ENCODE data around the gene IPO8.

Gene IPO8

DNA sequence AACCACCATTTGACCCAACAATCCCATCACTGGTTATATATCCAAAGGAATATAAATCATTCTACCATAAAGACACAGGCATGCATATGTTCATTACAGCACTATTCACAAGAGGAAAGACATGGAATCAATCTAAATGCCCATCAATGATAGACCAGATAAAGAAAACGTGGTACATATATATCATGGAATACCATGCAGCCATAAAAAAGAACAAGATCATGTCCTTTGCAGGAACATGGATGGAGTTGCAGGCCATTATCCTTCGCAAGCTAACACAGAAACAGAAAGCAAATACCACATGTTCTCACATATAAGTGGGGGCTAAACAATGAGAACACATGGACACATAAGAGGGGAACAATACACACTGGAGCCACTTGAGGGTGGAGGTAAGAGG lies 43.4 kb upstream of the IPO8 start:
- no peak for TF ChIP-seq EZH2phosphoT487 (IDR thresholded peaks at IDR 0.05; ENCODE audit: borderline replicate concordance)
- TF ChIP-seq, protein P1, sequence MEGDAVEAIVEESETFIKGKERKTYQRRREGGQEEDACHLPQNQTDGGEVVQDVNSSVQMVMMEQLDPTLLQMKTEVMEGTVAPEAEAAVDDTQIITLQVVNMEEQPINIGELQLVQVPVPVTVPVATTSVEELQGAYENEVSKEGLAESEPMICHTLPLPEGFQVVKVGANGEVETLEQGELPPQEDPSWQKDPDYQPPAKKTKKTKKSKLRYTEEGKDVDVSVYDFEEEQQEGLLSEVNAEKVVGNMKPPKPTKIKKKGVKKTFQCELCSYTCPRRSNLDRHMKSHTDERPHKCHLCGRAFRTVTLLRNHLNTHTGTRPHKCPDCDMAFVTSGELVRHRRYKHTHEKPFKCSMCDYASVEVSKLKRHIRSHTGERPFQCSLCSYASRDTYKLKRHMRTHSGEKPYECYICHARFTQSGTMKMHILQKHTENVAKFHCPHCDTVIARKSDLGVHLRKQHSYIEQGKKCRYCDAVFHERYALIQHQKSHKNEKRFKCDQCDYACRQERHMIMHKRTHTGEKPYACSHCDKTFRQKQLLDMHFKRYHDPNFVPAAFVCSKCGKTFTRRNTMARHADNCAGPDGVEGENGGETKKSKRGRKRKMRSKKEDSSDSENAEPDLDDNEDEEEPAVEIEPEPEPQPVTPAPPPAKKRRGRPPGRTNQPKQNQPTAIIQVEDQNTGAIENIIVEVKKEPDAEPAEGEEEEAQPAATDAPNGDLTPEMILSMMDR (conservative IDR thresholded peaks at IDR 0.05; ENCODE audit: low read length), result no peak
- Histone ChIP-seq H3K27me3 (ENCODE audit: insufficient read depth, low read length, poor library complexity, severe bottlenecking) (no peaks in the 10 kb centered on the region), H3K4me2 (ENCODE audit: low read depth, low read length, poor library complexity, severe bottlenecking) (no peak overlapping the region)

DNA sequence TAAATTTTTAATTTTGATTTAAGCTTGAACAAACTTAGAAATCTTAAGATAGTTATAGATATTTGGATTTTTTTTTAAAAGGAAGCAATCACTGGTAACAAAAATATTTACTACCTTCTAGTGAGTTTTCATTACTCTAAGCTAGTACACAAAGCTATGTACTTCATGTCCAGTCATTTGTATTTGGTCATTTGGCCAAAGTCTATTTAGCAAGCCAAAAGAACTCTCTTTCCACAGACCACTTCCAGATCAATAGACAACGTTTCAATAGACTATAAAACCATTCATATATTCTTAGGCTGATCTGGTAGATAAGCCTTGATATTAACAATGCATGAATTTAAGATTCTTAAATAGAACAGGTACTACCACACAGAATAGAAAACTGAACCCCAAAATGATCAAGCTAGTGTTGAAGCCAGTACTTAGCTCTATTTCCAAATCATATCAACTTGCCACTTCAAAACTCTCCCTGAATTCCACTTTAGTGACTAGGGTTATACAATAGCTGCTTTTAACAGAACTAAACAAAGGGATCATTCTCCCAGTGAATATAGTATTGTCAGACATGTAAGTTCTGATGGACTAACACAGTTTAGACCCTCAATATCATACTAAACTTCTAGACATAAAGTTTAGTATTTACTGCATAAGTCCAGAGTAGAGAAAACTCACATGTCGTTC lies 37.4 kb upstream of the IPO8 start:
- no peaks in the 10 kb centered on the region for H3K79me2 ChIP-seq (ENCODE audit: insufficient read depth, low read length)
- H3K9me2 ChIP-seq (replicated peaks; ENCODE audit: low read depth, low read length), result no peaks in the 10 kb centered on the region
- H3K4me3 ChIP-seq (ENCODE audit: low read length, poor library complexity, severe bottlenecking), result no peak overlapping the region
- H3K9me3 ChIP-seq (ENCODE audit: insufficient read depth, low read depth, low read length), result no peaks in the 10 kb centered on the region
- H3K27me3 ChIP-seq (ENCODE audit: insufficient read depth, low read length, poor library complexity, severe bottlenecking), result no peaks in the 10 kb centered on the region
- no peak overlapping the region for H3K4me2 ChIP-seq (ENCODE audit: low read depth, low read length, poor library complexity, severe bottlenecking)
- H3K9ac ChIP-seq (ENCODE audit: low read depth, low read length, poor library complexity, severe bottlenecking), result no peak overlapping the region
- peaks cover 23% of the 10 kb centered on the region; the same call in 1 of the 2 replicates for H3K36me3 ChIP-seq (ENCODE audit: insufficient read depth, low read length)
- H2AFZ ChIP-seq (ENCODE audit: low read length), result no peak overlapping the region
- no peaks in the 10 kb centered on the region for H3F3A ChIP-seq (ENCODE audit: low read depth)
- no peaks in the 10 kb centered on the region for H3K4me1 ChIP-seq (ENCODE audit: insufficient read depth, low read length, poor library complexity, severe bottlenecking)
- TF ChIP-seq EZH2phosphoT487 (IDR thresholded peaks at IDR 0.05; ENCODE audit: borderline replicate concordance), result no peak
- TF ChIP-seq, protein P1 (conservative IDR thresholded peaks at IDR 0.05; ENCODE audit: low read length), result no peak
- H4K20me1 ChIP-seq (ENCODE audit: insufficient read depth, low read length, poor library complexity, severe bottlenecking), result no peaks in the 10 kb centered on the region

More for the DNA sequence above, 43.4 kb upstream of the IPO8 start:
- no peaks in the 10 kb centered on the region for H3K9me3 ChIP-seq (ENCODE audit: insufficient read depth, low read depth, low read length)
- no peak overlapping the region for H2AFZ ChIP-seq (ENCODE audit: low read length)
- H3K4me3 ChIP-seq (ENCODE audit: low read length, poor library complexity, severe bottlenecking), result no peak overlapping the region
- H3K79me2 ChIP-seq (ENCODE audit: insufficient read depth, low read length), result no peaks in the 10 kb centered on the region
- H3K9ac ChIP-seq (ENCODE audit: low read depth, low read length, poor library complexity, severe bottlenecking), result no peak overlapping the region
- no peaks in the 10 kb centered on the region for H3F3A ChIP-seq (ENCODE audit: low read depth)
- H3K4me1 ChIP-seq (ENCODE audit: insufficient read depth, low read length, poor library complexity, severe bottlenecking), result no peaks in the 10 kb centered on the region
- H4K20me1 ChIP-seq (ENCODE audit: insufficient read depth, low read length, poor library complexity, severe bottlenecking), result no peaks in the 10 kb centered on the region
- peaks cover 16% of the 10 kb centered on the region for H3K36me3 ChIP-seq (ENCODE audit: insufficient read depth, low read length)
- H3K9me2 ChIP-seq (replicated peaks; ENCODE audit: low read depth, low read length), result no peaks in the 10 kb centered on the region

DNA sequence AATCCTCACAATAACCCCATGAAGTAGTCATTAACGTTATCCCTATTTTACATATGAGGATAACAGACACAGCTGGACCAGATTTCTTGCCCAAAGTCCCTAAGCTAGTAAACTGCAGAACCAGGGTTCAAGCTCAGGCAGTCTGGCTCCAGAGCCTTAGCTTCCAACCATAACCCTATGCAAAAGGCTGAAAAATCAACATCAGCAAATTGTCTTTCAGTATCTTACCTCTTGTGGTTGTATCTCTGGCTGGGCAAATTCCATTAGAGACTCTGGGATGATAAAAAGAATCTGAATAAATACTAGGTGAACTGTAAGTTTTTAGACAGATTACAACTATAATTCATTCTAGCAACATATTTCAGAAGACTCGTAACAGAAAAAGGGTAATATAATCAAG lies 34.3 kb upstream of the IPO8 start:
- H3F3A ChIP-seq (ENCODE audit: low read depth), result no peaks in the 10 kb centered on the region
- H3K27me3 ChIP-seq (ENCODE audit: insufficient read depth, low read length, poor library complexity, severe bottlenecking), result no peaks in the 10 kb centered on the region
- no peaks in the 10 kb centered on the region for H4K20me1 ChIP-seq (ENCODE audit: insufficient read depth, low read length, poor library complexity, severe bottlenecking)
- no peaks in the 10 kb centered on the region for H3K9me2 ChIP-seq (replicated peaks; ENCODE audit: low read depth, low read length)
- H3K9ac ChIP-seq (ENCODE audit: low read depth, low read length, poor library complexity, severe bottlenecking), result no peak overlapping the region
- H3K9me3 ChIP-seq (ENCODE audit: insufficient read depth, low read depth, low read length), result no peaks in the 10 kb centered on the region
- TF ChIP-seq EZH2phosphoT487 (IDR thresholded peaks at IDR 0.05; ENCODE audit: borderline replicate concordance), result no peak
- TF ChIP-seq, protein P1 (conservative IDR thresholded peaks at IDR 0.05; ENCODE audit: low read length), result no peak
- H3K4me1 ChIP-seq (ENCODE audit: insufficient read depth, low read length, poor library complexity, severe bottlenecking), result no peaks in the 10 kb centered on the region
- H3K4me3 ChIP-seq (ENCODE audit: low read length, poor library complexity, severe bottlenecking), result no peak overlapping the region
- no peak overlapping the region for H2AFZ ChIP-seq (ENCODE audit: low read length)
- no peak overlapping the region for H3K4me2 ChIP-seq (ENCODE audit: low read depth, low read length, poor library complexity, severe bottlenecking)
- no peaks in the 10 kb centered on the region for H3K79me2 ChIP-seq (ENCODE audit: insufficient read depth, low read length)
- H3K36me3 ChIP-seq (ENCODE audit: insufficient read depth, low read length), result peaks cover 25% of the 10 kb centered on the region; the same call in 1 of the 2 replicates
